H1 (cell line): Measurements from ENCODE around the gene GIT1. TPM values are rescaled to one million over a fixed set of nuclear protein-coding genes. Genes with fewer than 3 reads are reported as not detected.

Experiments
- CTCF ChIA-PET: fragments of 300-600 bp; sonication (Branson Sonifier 250); formaldehyde crosslinking; loops from one replicate; lab custom pipeline; 2021; ENCODE audit not compliant: partially characterized antibody; lab: Charles Lee
- POLR2A ChIA-PET: fragments of 300-600 bp; sonication (Branson Sonifier 250); formaldehyde crosslinking; loops from one replicate; lab custom pipeline; 2021; ENCODE audit warnings: inconsistent platforms; ENCODE audit not compliant: partially characterized antibody; lab: Charles Lee
- DNase-seq, 2 experiments: peaks; one replicate each; pipeline versions ENCODE4 v3.0.0 to v3.0.0-alpha.2; 2010 to 2022; ENCODE audit warnings: low spot score in 2 of 2, low read depth in 1 of 2, mixed read lengths in 1 of 2
- FAIRE-seq: peaks from 2 replicates; lab custom pipeline; 2011; peaks lifted over from hg19 to GRCh38; lab: Jason Lieb, UNC
- H2AFZ ChIP-seq: 2 replicates; pipeline ENCODE4 v1.8.1; 2012; ENCODE audit warnings: low read length, inconsistent platforms
- H2AK5ac ChIP-seq: 2 replicates; pipeline ENCODE4 v1.6.1; 2013; ENCODE audit warnings: low read depth, low read length
- H2BK120ac ChIP-seq: replicated peaks from 2 replicates; pipeline ENCODE3; 2013; ENCODE audit warnings: low read depth, low read length, inconsistent platforms
- H2BK12ac ChIP-seq: 2 replicates; pipeline ENCODE4 v1.6.1; 2013; ENCODE audit warnings: low read depth, low read length
- H2BK15ac ChIP-seq: 2 replicates; pipeline ENCODE4 v1.6.1; 2013; ENCODE audit warnings: low read length
- H2BK20ac ChIP-seq: 2 replicates; pipeline ENCODE4 v1.6.1; 2013; ENCODE audit warnings: low read length
- H2BK5ac ChIP-seq: 2 replicates; pipeline ENCODE4 v1.6.1; 2013; ENCODE audit warnings: low read depth, low read length
- H3K14ac ChIP-seq: 2 replicates; pipeline ENCODE4 v1.6.1; 2013; ENCODE audit warnings: inconsistent platforms; ENCODE audit not compliant: insufficient read length
- H3K18ac ChIP-seq: 2 replicates; pipeline ENCODE4 v1.6.1; 2013; ENCODE audit warnings: low read length; ENCODE audit errors: extremely low read depth
- H3K23ac ChIP-seq: 2 replicates; pipeline ENCODE4 v1.6.1; 2013; ENCODE audit warnings: inconsistent platforms; ENCODE audit not compliant: insufficient read length
- H3K23me2 ChIP-seq: 2 replicates; pipeline ENCODE4 v1.6.1; 2013; ENCODE audit warnings: low read depth, low read length
- H3K27ac ChIP-seq: 2 replicates; pipeline ENCODE4 v1.6.1; 2011; ENCODE audit warnings: low read depth, low read length, inconsistent platforms
- H3K27me3 ChIP-seq, 4 experiments: replicated peaks in 1 of 4; 1 replicate in 1 of 4; 2 replicates in 3 of 4; pipeline versions ENCODE4 v1.6.1 to v1.8.1; 2011 to 2013; ENCODE audit warnings: low read length in 3 of 4, mild to moderate bottlenecking in 3 of 4, inconsistent platforms in 2 of 4, mixed read lengths in 2 of 4, moderate library complexity in 1 of 4; ENCODE audit not compliant: control insufficient read depth in 3 of 4, insufficient read depth in 3 of 4; ENCODE audit errors: extremely low read depth in 1 of 4
- H3K36me3 ChIP-seq, 4 experiments: 2 replicates each; pipeline versions ENCODE4 v1.6.1 to v1.8.1; 2011 to 2013; ENCODE audit warnings: mild to moderate bottlenecking in 4 of 4, low read length in 3 of 4, moderate library complexity in 2 of 4, control low read depth in 1 of 4, inconsistent platforms in 1 of 4; ENCODE audit not compliant: insufficient read depth in 4 of 4, control insufficient read depth in 2 of 4
- H3K4ac ChIP-seq: replicated peaks from 2 replicates; pipeline ENCODE3; 2013; ENCODE audit warnings: low read length, low read depth, mixed read lengths, inconsistent platforms; ENCODE audit not compliant: insufficient read length
- H3K4me1 ChIP-seq, 4 experiments: replicated peaks in 1 of 4; 1 replicate in 1 of 4; 2 replicates in 3 of 4; pipeline versions ENCODE4 v1.6.1 to v1.8.1; 2011 to 2013; ENCODE audit warnings: low read length in 3 of 4, inconsistent platforms in 2 of 4, mixed read lengths in 1 of 4; ENCODE audit not compliant: insufficient read depth in 4 of 4, control insufficient read depth in 3 of 4
- H3K4me2 ChIP-seq, 2 experiments: 2 replicates each; pipeline versions ENCODE4 v1.6.1 to v1.8.1; 2011 to 2013; ENCODE audit warnings: low read depth in 2 of 2, low read length in 2 of 2, control low read depth in 1 of 2, inconsistent platforms in 1 of 2, mild to moderate bottlenecking in 1 of 2; ENCODE audit not compliant: insufficient read depth in 1 of 2
- H3K4me3 ChIP-seq, 4 experiments: fragments of 200-600, 300-600 bp in 1 of 4; sonication (generic), shearing (Covaris generic), sonication (Bioruptor Twin) in 1 of 4; 2 replicates each; pipeline versions ENCODE4 v1.5.1 to v1.8.1; 2011 to 2016; ENCODE audit warnings: low read length in 4 of 4, low read depth in 3 of 4, control low read depth in 2 of 4, inconsistent platforms in 2 of 4, mild to moderate bottlenecking in 2 of 4, mixed read lengths in 1 of 4, moderate library complexity in 1 of 4; ENCODE audit not compliant: insufficient read depth in 2 of 4; ENCODE audit errors: extremely low read depth in 1 of 4
- H3K56ac ChIP-seq: replicated peaks from 2 replicates; pipeline ENCODE3; 2013; ENCODE audit warnings: low read depth, mild to moderate bottlenecking, mixed read lengths, low read length, inconsistent platforms; ENCODE audit not compliant: insufficient read length
- H3K79me1 ChIP-seq: 2 replicates; pipeline ENCODE4 v1.6.1; 2013; ENCODE audit warnings: low read depth, low read length, control low read depth
- H3K79me2 ChIP-seq, 2 experiments: 2 replicates each; pipeline versions ENCODE4 v1.6.1 to v1.8.1; 2012 to 2013; ENCODE audit warnings: low read length in 2 of 2, mild to moderate bottlenecking in 2 of 2, inconsistent platforms in 1 of 2; ENCODE audit not compliant: insufficient read depth in 2 of 2, control insufficient read depth in 1 of 2
- H3K9ac ChIP-seq, 4 experiments: replicated peaks in 1 of 4; 1 replicate in 1 of 4; 2 replicates in 3 of 4; pipeline versions ENCODE4 v1.6.1 to v1.8.1; 2011 to 2013; ENCODE audit warnings: low read depth in 3 of 4, low read length in 3 of 4, control low read depth in 2 of 4, mild to moderate bottlenecking in 2 of 4, moderate library complexity in 2 of 4, inconsistent platforms in 1 of 4; ENCODE audit errors: extremely low read depth in 1 of 4
- H3K9me3 ChIP-seq, 2 experiments: 2 replicates each; pipeline versions ENCODE4 v1.6.1 to v1.8.1; 2012 to 2013; ENCODE audit warnings: mild to moderate bottlenecking in 2 of 2, moderate library complexity in 2 of 2, control low read depth in 1 of 2, inconsistent platforms in 1 of 2, low read depth in 1 of 2, low read length in 1 of 2, mixed read lengths in 1 of 2; ENCODE audit not compliant: insufficient read depth in 2 of 2
- H4K20me1 ChIP-seq, 2 experiments: replicated peaks in 1 of 2; 2 replicates each; pipeline versions ENCODE3 to v1.8.1; 2011 to 2013; ENCODE audit warnings: inconsistent platforms in 2 of 2, low read length in 2 of 2, mild to moderate bottlenecking in 1 of 2; ENCODE audit not compliant: insufficient read depth in 2 of 2, control insufficient read depth in 1 of 2
- H4K5ac ChIP-seq: 2 replicates; pipeline ENCODE4 v1.6.1; 2013; ENCODE audit warnings: low read length, low read depth, mixed read lengths, inconsistent platforms; ENCODE audit not compliant: insufficient read length
- H4K8ac ChIP-seq: 2 replicates; pipeline ENCODE4 v1.8.0; 2013; ENCODE audit warnings: mild to moderate bottlenecking, moderate library complexity, low read length, inconsistent platforms; ENCODE audit not compliant: insufficient read depth; ENCODE audit errors: extremely low read depth
- H4K91ac ChIP-seq: replicated peaks from 2 replicates; pipeline ENCODE3; 2013; ENCODE audit warnings: low read length, mixed read lengths, inconsistent platforms; ENCODE audit not compliant: insufficient read length
- BRCA1 ChIP-seq: IDR thresholded peaks from 2 replicates; pipeline ENCODE4 v1.6.1; 2012; ENCODE audit warnings: low read depth, low read length, improper control_type of control experiment
- CHD1 ChIP-seq: IDR thresholded peaks from 2 replicates; pipeline ENCODE4 v1.6.1; 2012; ENCODE audit warnings: low read depth, low read length, improper control_type of control experiment
- KDM1A ChIP-seq: fragments of 200-600, 300-600 bp; sonication (generic); IDR thresholded peaks from 2 replicates; pipeline ENCODE4 v1.7.1; 2016; ENCODE audit warnings: mild to moderate bottlenecking, low read length, borderline replicate concordance
- KDM5A ChIP-seq: fragments of 200-600 bp; IDR thresholded peaks from 2 replicates; pipeline ENCODE4 v1.7.1; 2012; ENCODE audit warnings: mild to moderate bottlenecking, low read length, inconsistent platforms, mixed read lengths
- MAX ChIP-seq: IDR thresholded peaks from 2 replicates; pipeline ENCODE4 v1.6.1; 2012; ENCODE audit warnings: inconsistent platforms
- POLR2AphosphoS5 ChIP-seq: IDR thresholded peaks from 2 replicates; pipeline ENCODE4 v1.6.1; 2011; ENCODE audit warnings: low read depth, low read length
- POU5F1 ChIP-seq: IDR thresholded peaks from 2 replicates; pipeline ENCODE4 v1.6.1; 2011; ENCODE audit warnings: low read depth, mild to moderate bottlenecking, low read length, moderate library complexity
- SIX5 ChIP-seq: IDR thresholded peaks from 2 replicates; pipeline ENCODE4 v1.6.1; 2011; ENCODE audit warnings: mild to moderate bottlenecking, low read depth, low read length
- WGBS, 2 experiments: shearing (Covaris generic) in 1 of 2; methylation state at CpG; one replicate each; pipeline versions ENCODE4 v1.1.6 to v1.1.7; 2013 to 2015; ENCODE audit warnings: low lambda C conversion rate in 2 of 2, mixed read lengths in 2 of 2, inconsistent platforms in 1 of 2, low coverage in 1 of 2, missing lambda C conversion rate in 1 of 2; ENCODE audit not compliant: insufficient replicate concordance in 2 of 2, insufficient coverage in 1 of 2, insufficient read length in 1 of 2; ENCODE audit errors: extremely low coverage in 1 of 2, missing lambda C conversion rate in 1 of 2; 5-methylcytosine and 5-hydroxymethylcytosine counted together
- polyA plus RNA-seq, 7 experiments: library from polyadenylated mRNA; depleted of rRNA in 3 of 7; stranded (reverse) in 5 of 7; unstranded in 2 of 7; fragments of >200 nt in 5 of 7; fragments of 200-250 nt in 2 of 7; gene quantifications; 1 replicate in 5 of 7; 2 replicates in 1 of 7; 4 replicates in 1 of 7; pipeline versions ENCODE4 v1.2.1 to v1.2.3, GENCODE V29; 2011 to 2013; ENCODE audit warnings: missing spikeins in 2 of 7, mixed read lengths in 2 of 7
- total RNA-seq: library from RNA; stranded (reverse); fragmentation: NEBNext Ultra II Directional; extraction: Animal tissue kit (Norgen Biotek cat#: 25700); gene quantifications from 2 replicates; pipeline ENCODE4 v1.2.1, GENCODE V29; 2021
- TF ChIP-seq, protein P1 (sequence below): IDR thresholded peaks from 2 replicates; pipeline ENCODE4 v1.6.1; 2011; ENCODE audit warnings: low read length, improper control_type of control experiment

The GIT1 gene
- total and polyA plus RNA-seq, 2 of the 8 experiments (the other 6 are each of a cell fraction or from before 2014, with no cell fraction given) = 62.4 to 63.0 TPM

- Histone ChIP-seq H3K23me2 (peaks cover 27% of the 10 kb centered on the region), H3K4ac (no peak overlapping the region), H2BK20ac (no peak overlapping the region), H3K9ac (no peak overlapping the region), H4K8ac (no peak overlapping the region), H2AK5ac (no peak overlapping the region), H2BK12ac (peak overlapping the region; percentile 50; the same call in 1 of the 2 replicates), H3K27ac (no peak overlapping the region), H3K9me3 (no peaks in the 10 kb centered on the region), H2AFZ (no peak overlapping the region), H4K20me1 (peaks cover under 1 to 1% of the 10 kb centered on the region in 2 experiments), H2BK120ac (no peak overlapping the region), H4K5ac (no peak overlapping the region), H2BK15ac (no peak overlapping the region), H3K4me2 (no peak overlapping the region), H3K18ac (no peak overlapping the region), H3K27me3 (peaks cover 11 to 33% (median 23%) of the 10 kb centered on the region in 4 experiments), H3K36me3 (peaks cover 2 to 7% (median 5%) of the 10 kb centered on the region in 4 experiments; a peak in 5 of 8 replicates), H2BK5ac (no peak overlapping the region), H4K91ac (no peak overlapping the region), H3K4me3 (no peak overlapping the region), H3K14ac (no peak overlapping the region), H3K79me2 (no peaks in the 10 kb centered on the region), H3K23ac (no peak overlapping the region), H3K4me1 (peaks cover 3 to 14% (median 10%) of the 10 kb centered on the region in 4 experiments; a peak in 6 of 7 replicates), H3K56ac (no peak overlapping the region), H3K79me1 (no peaks in the 10 kb centered on the region)
- WGBS, 2 experiments = 88% methylated on average over 7 of the region's 7 CpGs; no CpG with 5 or more reads in 1 of the 2 experiments
- DNase-seq = peak in 1 of 2 experiments; percentile 33
- CTCF ChIA-PET = interaction anchor here (1.0 to 15.3 kb wide), 9 partner anchors 9 to 523 kb away, joined by 3 to 167 read pairs (median 9); partner anchors contain the start of genes ANKRD13B and CORO6
- FAIRE-seq = no peak
- TF ChIP-seq KDM5A (no peak), CHD1 (no peak), POU5F1 (no peak), MAX (no peak), BRCA1 (no peak), SIX5 (no peak), KDM1A (no peak), POLR2AphosphoS5 (no peak)
- TF ChIP-seq, protein P1, sequence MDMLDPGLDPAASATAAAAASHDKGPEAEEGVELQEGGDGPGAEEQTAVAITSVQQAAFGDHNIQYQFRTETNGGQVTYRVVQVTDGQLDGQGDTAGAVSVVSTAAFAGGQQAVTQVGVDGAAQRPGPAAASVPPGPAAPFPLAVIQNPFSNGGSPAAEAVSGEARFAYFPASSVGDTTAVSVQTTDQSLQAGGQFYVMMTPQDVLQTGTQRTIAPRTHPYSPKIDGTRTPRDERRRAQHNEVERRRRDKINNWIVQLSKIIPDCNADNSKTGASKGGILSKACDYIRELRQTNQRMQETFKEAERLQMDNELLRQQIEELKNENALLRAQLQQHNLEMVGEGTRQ = no peak
- POLR2A ChIA-PET = interaction anchor here (2.0 to 2.5 kb wide), 2 partner anchors 15 to 23 kb away, joined by 5 to 6 read pairs; partner anchors contain the start of gene ANKRD13B
Observed at GRCh38 chr17:29570521-29570920, 18.9 kb downstream of the GIT1 start.
